Activated naive CD8-positive, alpha-beta T cell treated with anti-CD3 and anti-CD28 coated beads for 36 hours (primary cell): ENCODE data around the gene RBM14. TPM values are rescaled to one million over a fixed set of nuclear protein-coding genes. Genes with fewer than 3 reads are reported as not detected.
"Not testable (repeated sequence)": the region's sequence is repeated elsewhere in the genome, so short reads cannot be mapped to it uniquely, and the experiment has no call there.

Source experiments
- DNase-seq: peaks from one replicate; pipeline ENCODE4 v3.0.0; 2021
- H3K27ac Mint-ChIP-seq: one replicate; pipeline ENCODE4 v1.8.0; 2022; ENCODE audit warnings: mild to moderate bottlenecking, moderate library complexity, mixed read lengths
- H3K27me3 Mint-ChIP-seq: one replicate; pipeline ENCODE4 v1.8.0; 2022; ENCODE audit warnings: mild to moderate bottlenecking, mixed read lengths
- H3K36me3 Mint-ChIP-seq: one replicate; pipeline ENCODE4 v1.8.0; 2021; ENCODE audit warnings: mild to moderate bottlenecking, mixed read lengths
- H3K4me1 Mint-ChIP-seq: one replicate; pipeline ENCODE4 v1.8.0; 2021; ENCODE audit warnings: mixed read lengths
- H3K4me3 Mint-ChIP-seq: one replicate; pipeline ENCODE4 v1.8.0; 2022; ENCODE audit warnings: mild to moderate bottlenecking, moderate library complexity, mixed read lengths
- H3K9me3 Mint-ChIP-seq: one replicate; pipeline ENCODE4 v1.8.0; 2022; ENCODE audit warnings: mixed read lengths
- total RNA-seq, 2 experiments: library from RNA; stranded (reverse); gene quantifications; one replicate each; pipeline ENCODE4 v1.2.3, GENCODE V29; 2021

RBM14 gene
- total RNA-seq, 2 experiments from 2014 or later = 157 to 162 TPM

DNA sequence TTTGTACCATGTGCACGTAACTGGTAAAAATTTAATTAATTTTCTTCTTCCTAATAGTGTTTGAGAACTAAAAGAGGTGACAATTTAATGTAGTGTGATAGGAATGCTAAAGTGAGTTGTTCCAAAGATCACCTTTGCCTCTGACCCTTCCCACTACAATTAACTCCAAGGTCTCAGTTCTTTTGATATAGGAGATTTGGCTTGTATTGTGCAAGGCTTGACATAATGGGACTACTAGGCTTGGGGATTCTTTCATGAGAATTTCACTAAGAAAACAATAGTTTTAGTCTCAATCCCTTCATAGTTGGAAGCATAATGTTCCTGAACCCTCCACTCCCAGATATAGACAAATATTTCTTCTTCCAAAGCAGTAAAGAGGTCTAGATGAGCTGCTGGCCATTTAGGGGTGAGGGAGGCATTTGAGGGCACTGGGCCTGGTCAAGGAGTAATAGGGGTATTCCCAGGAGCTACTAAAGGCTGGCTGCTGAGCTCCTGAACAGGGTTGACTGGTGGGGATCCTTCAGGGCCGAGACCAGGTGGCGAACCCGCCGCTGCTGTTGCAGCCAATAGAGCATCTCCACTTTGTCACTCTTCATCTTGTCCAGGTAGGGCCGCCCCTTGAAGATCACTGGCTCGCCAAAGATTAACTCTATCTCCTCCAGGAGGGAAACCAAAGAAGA is 26.3 kb upstream of the RBM14 start:
- H3K27me3 Mint-ChIP-seq = no peaks in the 10 kb centered on the region
- H3K4me3 Mint-ChIP-seq = no peak overlapping the region
- H3K36me3 Mint-ChIP-seq = peaks cover 3% of the 10 kb centered on the region
- H3K9me3 Mint-ChIP-seq = no peaks in the 10 kb centered on the region
- DNase-seq = no peak
- no peak overlapping the region for H3K27ac Mint-ChIP-seq
- H3K4me1 Mint-ChIP-seq = peaks cover 17% of the 10 kb centered on the region

GRCh38 chr11:66591175-66591574 is 25.3 kb upstream of the RBM14 start:
- Mint-ChIP-seq H3K27me3 (no peaks in the 10 kb centered on the region), H3K36me3 (peaks cover 3% of the 10 kb centered on the region), H3K9me3 (no peaks in the 10 kb centered on the region), H3K27ac (no peak overlapping the region), H3K4me3 (no peak overlapping the region), H3K4me1 (peaks cover 23% of the 10 kb centered on the region)
- no peak for DNase-seq

- peak within 1 kb of the TSS; percentile 97 for H3K27ac Mint-ChIP-seq
- no peaks in the 10 kb centered on the region for H3K9me3 Mint-ChIP-seq
- peak within 1 kb of the TSS; percentile 100 for H3K4me3 Mint-ChIP-seq
- no peaks in the 10 kb centered on the region for H3K27me3 Mint-ChIP-seq
- H3K4me1 Mint-ChIP-seq = peaks cover 23% of the 10 kb centered on the region
- peaks cover 3% of the 10 kb centered on the region for H3K36me3 Mint-ChIP-seq
- peak; percentile 98 for DNase-seq
Observed at GRCh38 chr11:66592457-66593302, 23.8 kb upstream of the RBM14 start, which contains the start of the genes CCDC87 and CCS. TSS of gene CCDC87 (minus strand) at chr11:66593063. CDS start at chr11:66593015, 48 bp downstream. TSS of gene CCS (plus strand) at chr11:66593185. CDS start at chr11:66593262, 77 bp downstream.

GRCh38 chr11:66593303-66593635 is 23.2 kb upstream of the RBM14 start:
- peak overlapping the region; percentile 100 for H3K4me3 Mint-ChIP-seq
- H3K4me1 Mint-ChIP-seq = peaks cover 23% of the 10 kb centered on the region
- H3K27ac Mint-ChIP-seq = peak overlapping the region; percentile 97
- H3K27me3 Mint-ChIP-seq = no peaks in the 10 kb centered on the region
- peaks cover 3% of the 10 kb centered on the region for H3K36me3 Mint-ChIP-seq
- DNase-seq = no peak
- H3K9me3 Mint-ChIP-seq = no peaks in the 10 kb centered on the region

DNA sequence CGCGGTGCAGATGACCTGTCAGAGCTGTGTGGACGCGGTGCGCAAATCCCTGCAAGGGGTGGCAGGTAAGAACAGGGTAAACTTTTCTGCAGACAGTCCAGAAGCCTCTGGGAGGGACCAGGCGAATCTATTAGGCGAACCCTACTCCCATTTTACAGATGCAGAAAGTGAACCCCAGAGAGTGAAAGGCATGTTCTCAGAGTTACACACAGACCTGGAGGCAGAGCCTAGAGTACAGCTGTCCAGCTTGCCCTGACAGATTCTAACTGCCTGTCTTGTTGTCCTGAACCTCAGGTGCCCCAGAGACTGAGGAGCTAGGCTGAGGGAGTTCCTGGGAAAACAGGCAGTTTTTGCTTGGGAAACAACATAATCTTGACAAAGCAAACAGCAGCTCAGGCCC is 22.8 kb upstream of the RBM14 start:
- no peak for DNase-seq
- no peaks in the 10 kb centered on the region for H3K27me3 Mint-ChIP-seq
- peaks cover 23% of the 10 kb centered on the region for H3K4me1 Mint-ChIP-seq
- no peaks in the 10 kb centered on the region for H3K9me3 Mint-ChIP-seq
- peaks cover 3% of the 10 kb centered on the region for H3K36me3 Mint-ChIP-seq
- H3K27ac Mint-ChIP-seq = peak overlapping the region; percentile 97
- peak overlapping the region; percentile 100 for H3K4me3 Mint-ChIP-seq

GRCh38 chr11:66595245-66595904 is 21.1 kb upstream of the RBM14 start:
- Mint-ChIP-seq H3K4me3 (peak overlapping the region; percentile 46), H3K36me3 (peaks cover 3% of the 10 kb centered on the region), H3K9me3 (no peaks in the 10 kb centered on the region), H3K4me1 (peaks cover 23% of the 10 kb centered on the region), H3K27ac (peak overlapping the region; percentile 68), H3K27me3 (no peaks in the 10 kb centered on the region)
- DNase-seq = no peak

GRCh38 chr11:66598993-66599392 is 17.4 kb upstream of the RBM14 start:
- no peaks in the 10 kb centered on the region for H3K36me3 Mint-ChIP-seq
- H3K9me3 Mint-ChIP-seq = no peaks in the 10 kb centered on the region
- no peaks in the 10 kb centered on the region for H3K27me3 Mint-ChIP-seq
- no peak overlapping the region for H3K4me3 Mint-ChIP-seq
- H3K4me1 Mint-ChIP-seq = peaks cover 12% of the 10 kb centered on the region
- no peak for DNase-seq
- no peak overlapping the region for H3K27ac Mint-ChIP-seq

- no peaks in the 10 kb centered on the region for H3K27me3 Mint-ChIP-seq
- no peak overlapping the region for H3K27ac Mint-ChIP-seq
- no peaks in the 10 kb centered on the region for H3K9me3 Mint-ChIP-seq
- DNase-seq = no peak
- no peak overlapping the region for H3K4me3 Mint-ChIP-seq
- peaks cover 5% of the 10 kb centered on the region for H3K4me1 Mint-ChIP-seq
- H3K36me3 Mint-ChIP-seq = peaks cover 1% of the 10 kb centered on the region
Observed at GRCh38 chr11:66600219-66600618, 16.2 kb upstream of the RBM14 start.

GRCh38 chr11:66600631-66601233 is 15.7 kb upstream of the RBM14 start:
- H3K27ac Mint-ChIP-seq = no peak overlapping the region
- H3K4me1 Mint-ChIP-seq = peaks cover under 1% of the 10 kb centered on the region
- no peak for DNase-seq
- peaks cover 1% of the 10 kb centered on the region for H3K36me3 Mint-ChIP-seq
- no peaks in the 10 kb centered on the region for H3K9me3 Mint-ChIP-seq
- no peaks in the 10 kb centered on the region for H3K27me3 Mint-ChIP-seq
- H3K4me3 Mint-ChIP-seq = no peak overlapping the region

- peaks cover 4% of the 10 kb centered on the region for H3K36me3 Mint-ChIP-seq
- no peak overlapping the region for H3K27ac Mint-ChIP-seq
- no peaks in the 10 kb centered on the region for H3K4me1 Mint-ChIP-seq
- no peak for DNase-seq
- no peaks in the 10 kb centered on the region for H3K27me3 Mint-ChIP-seq
- H3K9me3 Mint-ChIP-seq = no peaks in the 10 kb centered on the region
- H3K4me3 Mint-ChIP-seq = no peak overlapping the region
Observed at GRCh38 chr11:66603072-66603471, 13.4 kb upstream of the RBM14 start.

- H3K4me1 Mint-ChIP-seq = no peaks in the 10 kb centered on the region
- no peaks in the 10 kb centered on the region for H3K27me3 Mint-ChIP-seq
- DNase-seq = no peak
- no peak overlapping the region for H3K27ac Mint-ChIP-seq
- peaks cover 4% of the 10 kb centered on the region for H3K36me3 Mint-ChIP-seq
- H3K4me3 Mint-ChIP-seq = no peak overlapping the region
- no peaks in the 10 kb centered on the region for H3K9me3 Mint-ChIP-seq
Observed at GRCh38 chr11:66604155-66604554, 12.3 kb upstream of the RBM14 start.

- not testable (repeated sequence) for H3K4me3 Mint-ChIP-seq, H3K27me3 Mint-ChIP-seq, H3K36me3 Mint-ChIP-seq, H3K9me3 Mint-ChIP-seq, H3K27ac Mint-ChIP-seq, H3K4me1 Mint-ChIP-seq, DNase-seq
Observed at GRCh38 chr11:66606608-66607007, 9.8 kb upstream of the RBM14 start.

DNA sequence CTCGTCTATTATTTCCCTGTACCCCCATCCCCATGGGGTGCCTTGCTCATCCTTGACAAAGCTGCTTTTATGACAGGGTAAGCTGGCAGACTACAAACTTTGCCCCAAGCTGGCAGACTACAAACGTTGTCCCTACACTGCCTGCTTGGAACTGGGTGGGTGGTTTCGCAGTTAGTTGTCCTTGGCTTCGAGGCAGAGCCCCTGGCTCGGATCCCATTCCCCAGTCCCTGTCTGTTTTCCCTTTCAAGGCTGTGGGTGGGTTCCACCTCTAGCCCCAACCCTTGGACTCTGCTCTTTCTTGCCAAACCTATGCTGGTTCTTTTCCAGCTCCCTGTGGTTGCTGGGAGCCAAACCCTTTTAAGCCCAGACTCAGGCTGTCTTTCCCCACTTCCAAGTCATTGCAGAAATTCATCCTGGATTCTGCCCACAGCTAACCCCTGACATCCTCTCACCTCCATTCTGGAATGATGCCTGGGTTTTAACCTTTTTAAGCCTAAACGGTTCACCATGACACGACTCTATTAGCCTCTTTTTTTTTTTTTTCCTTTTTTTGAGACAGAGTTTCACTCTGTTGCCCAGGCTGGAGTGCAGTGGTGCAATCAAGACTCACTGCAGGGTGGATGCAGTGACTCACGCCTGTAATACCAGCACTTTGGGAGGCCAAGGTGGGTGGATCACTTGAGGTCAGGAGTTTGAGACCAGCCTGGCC is 9.2 kb upstream of the RBM14 start:
- no peak for DNase-seq
- H3K4me1 Mint-ChIP-seq = peaks cover 8% of the 10 kb centered on the region
- peaks cover 4% of the 10 kb centered on the region for H3K36me3 Mint-ChIP-seq
- no peak overlapping the region for H3K4me3 Mint-ChIP-seq
- H3K9me3 Mint-ChIP-seq = no peaks in the 10 kb centered on the region
- H3K27ac Mint-ChIP-seq = no peak overlapping the region
- H3K27me3 Mint-ChIP-seq = no peaks in the 10 kb centered on the region

GRCh38 chr11:66609721-66610617 is 6.5 kb upstream of the RBM14 start:
- H3K9me3 Mint-ChIP-seq = no peaks in the 10 kb centered on the region
- H3K27ac Mint-ChIP-seq = no peak overlapping the region
- H3K4me1 Mint-ChIP-seq = peaks cover 8% of the 10 kb centered on the region
- no peak for DNase-seq
- H3K27me3 Mint-ChIP-seq = no peaks in the 10 kb centered on the region
- H3K4me3 Mint-ChIP-seq = no peak overlapping the region
- H3K36me3 Mint-ChIP-seq = peaks cover 4% of the 10 kb centered on the region
